GM23338 (cell line): Measurements from ENCODE around the gene RPL27A. TPM values are rescaled to one million over a fixed set of nuclear protein-coding genes. Genes with fewer than 3 reads are reported as not detected.
A peak's percentile ranks its signal among the peaks of the same experiment; 100 is the strongest.

Experiments used
- ATAC-seq: fragments of 200-7000 bp; cut with Tn5 transposase; 3 replicates; pipeline ENCODE4 v1.9.1; 2020
- DNase-seq: peaks from one replicate; pipeline ENCODE4 v3.0.0-alpha.2; 2015; ENCODE audit warnings: low spot score
- H2AFZ ChIP-seq: fragments of 200-600 bp; sonication (generic); 2 replicates; pipeline ENCODE4 v1.8.0; 2016; ENCODE audit warnings: antibody characterized with exemption, mild to moderate bottlenecking, moderate library complexity
- H3F3A ChIP-seq: fragments of 200-600 bp; sonication (generic); replicated peaks from 2 replicates; pipeline ENCODE4 v1.8.0; 2017; ENCODE audit warnings: antibody characterized with exemption, mixed run types, low read depth
- H3K27ac ChIP-seq: fragments of 200-600 bp; sonication (generic); 2 replicates; pipeline ENCODE4 v1.6.1; 2016; ENCODE audit warnings: low read depth
- H3K27me3 ChIP-seq: fragments of 200-600 bp; sonication (generic); 2 replicates; pipeline ENCODE4 v1.8.0; 2016; ENCODE audit warnings: mild to moderate bottlenecking, mixed run types, moderate library complexity; ENCODE audit not compliant: insufficient read depth
- H3K36me3 ChIP-seq: fragments of 200-600 bp; sonication (generic); 2 replicates; pipeline ENCODE4 v1.8.0; 2016; ENCODE audit warnings: mild to moderate bottlenecking; ENCODE audit not compliant: insufficient read depth
- H3K4me1 ChIP-seq: fragments of 200-600 bp; sonication (generic); 2 replicates; pipeline ENCODE4 v1.8.0; 2016; ENCODE audit warnings: mild to moderate bottlenecking, moderate library complexity; ENCODE audit not compliant: insufficient read depth
- H3K4me2 ChIP-seq: fragments of 200-600 bp; sonication (generic); 2 replicates; pipeline ENCODE4 v1.7.1; 2017; ENCODE audit warnings: mixed run types
- H3K4me3 ChIP-seq: fragments of 200-600 bp; sonication (generic); 2 replicates; pipeline ENCODE4 v1.6.1; 2016; ENCODE audit warnings: mixed run types
- H3K79me2 ChIP-seq: fragments of 200-600 bp; sonication (generic); replicated peaks from 2 replicates; pipeline ENCODE4 v1.8.0; 2017; ENCODE audit warnings: mild to moderate bottlenecking; ENCODE audit not compliant: insufficient read depth
- H3K9me2 ChIP-seq: fragments of 200-600 bp; sonication (generic); 2 replicates; pipeline ENCODE4 v1.8.0; 2017; ENCODE audit not compliant: insufficient read depth
- H4K20me1 ChIP-seq: fragments of 200-600 bp; sonication (generic); replicated peaks from 2 replicates; pipeline ENCODE4 v1.8.0; 2017; ENCODE audit warnings: mild to moderate bottlenecking; ENCODE audit not compliant: insufficient read depth
- H3K27ac Mint-ChIP-seq: 2 replicates; pipeline ENCODE4 v1.8.0; 2020; ENCODE audit warnings: inconsistent platforms, mild to moderate bottlenecking, moderate library complexity, mixed read lengths
- H3K27me3 Mint-ChIP-seq: 3 replicates; pipeline ENCODE4 v1.8.0; 2022; ENCODE audit warnings: low read depth, mild to moderate bottlenecking, moderate library complexity, mixed read lengths, inconsistent platforms; ENCODE audit not compliant: insufficient read depth, poor library complexity
- H3K36me3 Mint-ChIP-seq: 3 replicates; pipeline ENCODE4 v1.8.0; 2021; ENCODE audit warnings: low read depth, mild to moderate bottlenecking, inconsistent platforms, moderate library complexity, mixed read lengths
- H3K4me1 Mint-ChIP-seq: 3 replicates; pipeline ENCODE4 v1.8.0; 2020; ENCODE audit warnings: mild to moderate bottlenecking, inconsistent platforms, mixed read lengths
- H3K4me3 Mint-ChIP-seq: 3 replicates; pipeline ENCODE4 v1.8.0; 2021; ENCODE audit warnings: moderate library complexity, mild to moderate bottlenecking, inconsistent platforms, mixed read lengths
- H3K9me3 Mint-ChIP-seq: 3 replicates; pipeline ENCODE4 v1.8.0; 2020; ENCODE audit warnings: moderate library complexity, mild to moderate bottlenecking, inconsistent platforms, mixed read lengths
- CTCF ChIP-seq, 2 experiments: fragments of 200-600 bp in 1 of 2; sonication (generic) in 1 of 2; conservative IDR thresholded peaks; 2 replicates each; pipeline versions ENCODE4 v1.5.1 to v1.6.1; 2016 to 2017; ENCODE audit warnings: antibody characterized with exemption in 2 of 2, low read depth in 2 of 2, mild to moderate bottlenecking in 2 of 2, moderate library complexity in 1 of 2
- ETS1 ChIP-seq: IDR thresholded peaks from 2 replicates; pipeline ENCODE4 v1.6.1; 2016; ENCODE audit warnings: antibody characterized with exemption
- JUNB ChIP-seq: IDR thresholded peaks from one replicate; pipeline ENCODE4 v1.6.1; 2016; ENCODE audit warnings: antibody characterized with exemption; ENCODE audit not compliant: unreplicated experiment
- POLR2AphosphoS5 ChIP-seq: IDR thresholded peaks from 2 replicates; pipeline ENCODE4 v1.6.1; 2016; ENCODE audit warnings: antibody characterized with exemption, low read depth
- REST ChIP-seq: IDR thresholded peaks from one replicate; pipeline ENCODE4 v1.6.1; 2018; ENCODE audit warnings: antibody characterized with exemption; ENCODE audit not compliant: unreplicated experiment
- STAT1 ChIP-seq: IDR thresholded peaks from one replicate; pipeline ENCODE4 v1.6.1; 2016; ENCODE audit warnings: antibody characterized with exemption; ENCODE audit not compliant: unreplicated experiment
- ZNF114 ChIP-seq: fragments of 250-450 bp; sonication (Bioruptor Pico); IDR thresholded peaks from 2 replicates; pipeline ENCODE4 v1.5.0; 2020; ENCODE audit warnings: mild to moderate bottlenecking, moderate library complexity
- ZNF331 ChIP-seq: fragments of 250-450 bp; sonication (Bioruptor Pico); IDR thresholded peaks from 2 replicates; pipeline ENCODE4 v1.5.0; 2020; ENCODE audit warnings: low read depth, mild to moderate bottlenecking, moderate library complexity
- polyA plus RNA-seq: library from polyadenylated mRNA; unstranded; fragments of >200 nt; fragmentation: Nextera tagmentation; extraction: Ambion mirVana; gene quantifications from 2 replicates; pipeline ENCODE4 v1.2.1, GENCODE V29; 2016
- total RNA-seq: library from RNA; depleted of rRNA; stranded (reverse); fragments of >200 nt; shearing (Covaris generic); gene quantifications from 2 replicates; pipeline ENCODE4 v1.2.3, GENCODE V29; 2014

RPL27A gene
- total and polyA plus RNA-seq, 2 experiments from 2014 or later = 1,283 to 3,167 TPM

GRCh38 chr11:8714622-8715225 lies 32.1 kb downstream of the RPL27A start:
- Mint-ChIP-seq H3K27ac (no peak overlapping the region), H3K4me1 (peaks cover 23% of the 10 kb centered on the region), H3K4me3 (no peak overlapping the region), H3K36me3 (peaks cover 12% of the 10 kb centered on the region), H3K9me3 (no peaks in the 10 kb centered on the region), H3K27me3 (peaks cover 16% of the 10 kb centered on the region)
- no peaks in the 10 kb centered on the region for H3F3A ChIP-seq
- H3K27me3 ChIP-seq = no peaks in the 10 kb centered on the region
- no peak overlapping the region for H3K4me3 ChIP-seq
- H3K27ac ChIP-seq = no peak overlapping the region
- H3K4me1 ChIP-seq = no peaks in the 10 kb centered on the region
- H4K20me1 ChIP-seq = no peaks in the 10 kb centered on the region
- H3K4me2 ChIP-seq = no peak overlapping the region
- no peaks in the 10 kb centered on the region for H3K79me2 ChIP-seq
- ATAC-seq (no peak), DNase-seq (no peak)
- H2AFZ ChIP-seq = no peak overlapping the region
- H3K9me2 ChIP-seq = no peaks in the 10 kb centered on the region
- TF ChIP-seq CTCF (conservative IDR thresholded peaks at IDR 0.05; ENCODE audit: low read depth in 2 of 2) (no peak), ZNF331 (CRISPR knock-in tag) (no peak), STAT1 (no peak)
- H3K36me3 ChIP-seq = no peaks in the 10 kb centered on the region

- Mint-ChIP-seq H3K4me1 (peaks cover 23% of the 10 kb centered on the region), H3K27ac (no peak overlapping the region), H3K9me3 (no peaks in the 10 kb centered on the region), H3K4me3 (no peak overlapping the region), H3K27me3 (peaks cover 16% of the 10 kb centered on the region), H3K36me3 (peaks cover 12% of the 10 kb centered on the region)
- Histone ChIP-seq H3K27ac (no peak overlapping the region), H4K20me1 (no peaks in the 10 kb centered on the region), H3K9me2 (no peaks in the 10 kb centered on the region), H3K4me3 (no peak overlapping the region), H3K36me3 (no peaks in the 10 kb centered on the region), H3K79me2 (no peaks in the 10 kb centered on the region), H3K27me3 (no peaks in the 10 kb centered on the region), H3F3A (no peaks in the 10 kb centered on the region), H3K4me1 (no peaks in the 10 kb centered on the region), H2AFZ (no peak overlapping the region), H3K4me2 (no peak overlapping the region)
- DNase-seq = no peak
- no peak for ATAC-seq
- TF ChIP-seq POLR2AphosphoS5 = no peak
- no peak for TF ChIP-seq ZNF331 (CRISPR knock-in tag)
- TF ChIP-seq ETS1 = no peak
Observed at GRCh38 chr11:8715501-8715900, 32.9 kb downstream of the RPL27A start.

- Histone ChIP-seq H3K27me3 (no peaks in the 10 kb centered on the region), H3K4me2 (no peak overlapping the region), H3K36me3 (no peaks in the 10 kb centered on the region), H3K27ac (no peak overlapping the region), H3K9me2 (no peaks in the 10 kb centered on the region), H3K79me2 (no peaks in the 10 kb centered on the region), H3K4me3 (no peak overlapping the region), H3K4me1 (peaks cover 10% of the 10 kb centered on the region; the same call in 1 of the 2 replicates), H3F3A (no peaks in the 10 kb centered on the region), H2AFZ (no peak overlapping the region), H4K20me1 (no peaks in the 10 kb centered on the region)
- peaks cover 12% of the 10 kb centered on the region for H3K36me3 Mint-ChIP-seq
- H3K9me3 Mint-ChIP-seq = no peaks in the 10 kb centered on the region
- peaks cover 41% of the 10 kb centered on the region for H3K4me1 Mint-ChIP-seq
- DNase-seq (no peak), ATAC-seq (no peak)
- H3K4me3 Mint-ChIP-seq = no peak overlapping the region
- H3K27ac Mint-ChIP-seq = peak overlapping the region; percentile 74
- TF ChIP-seq REST (no peak), ZNF114 (no peak), JUNB (no peak)
- peaks cover 15% of the 10 kb centered on the region for H3K27me3 Mint-ChIP-seq
Observed at GRCh38 chr11:8717544-8717875, 34.9 kb downstream of the RPL27A start.
